GM10266 (cell line): Measurements from ENCODE around the gene MAP2K5.

ENCODE experiments used
- DNase-seq: peaks from one replicate; pipeline ENCODE4 v3.0.0; 2012; ENCODE audit errors: extremely low spot score
- TF ChIP-seq, protein P1 (sequence below): IDR thresholded peaks from 2 replicates; pipeline ENCODE4 v1.5.1; 2012; ENCODE audit warnings: mild to moderate bottlenecking, low read depth; ENCODE audit not compliant: control insufficient read depth, insufficient read depth; ENCODE audit errors: missing control alignments

The MAP2K5 gene

DNA sequence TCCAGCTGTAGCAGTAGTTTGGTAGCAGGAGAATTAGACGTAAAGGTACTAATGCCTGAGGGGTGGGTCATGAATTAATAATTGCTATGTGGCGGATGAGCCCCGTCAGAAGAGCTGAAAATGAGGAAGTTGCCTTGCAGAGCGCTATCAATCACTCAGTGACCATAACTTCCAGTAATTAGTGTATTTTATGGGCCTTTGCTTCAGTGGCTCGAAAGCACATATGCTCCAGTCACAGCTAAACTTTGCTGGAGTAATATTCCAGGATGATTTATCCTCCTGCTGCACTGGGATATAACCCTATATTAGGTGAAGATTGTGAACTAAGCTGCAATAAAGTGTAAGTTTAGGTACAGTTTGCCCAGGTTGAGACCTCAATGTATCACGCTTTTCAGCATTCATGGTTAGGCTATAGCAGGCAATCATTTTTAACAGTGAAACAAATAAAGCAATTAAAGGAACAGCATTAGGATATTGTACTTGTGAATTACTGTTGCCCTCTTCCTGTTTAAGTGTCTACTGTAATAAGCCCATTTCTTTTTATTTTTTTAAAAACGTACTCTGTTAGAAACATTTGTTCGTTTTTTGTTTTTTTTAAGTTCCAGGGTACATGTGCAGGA is 178.2 kb downstream of the MAP2K5 start:
- TF ChIP-seq, protein P1, sequence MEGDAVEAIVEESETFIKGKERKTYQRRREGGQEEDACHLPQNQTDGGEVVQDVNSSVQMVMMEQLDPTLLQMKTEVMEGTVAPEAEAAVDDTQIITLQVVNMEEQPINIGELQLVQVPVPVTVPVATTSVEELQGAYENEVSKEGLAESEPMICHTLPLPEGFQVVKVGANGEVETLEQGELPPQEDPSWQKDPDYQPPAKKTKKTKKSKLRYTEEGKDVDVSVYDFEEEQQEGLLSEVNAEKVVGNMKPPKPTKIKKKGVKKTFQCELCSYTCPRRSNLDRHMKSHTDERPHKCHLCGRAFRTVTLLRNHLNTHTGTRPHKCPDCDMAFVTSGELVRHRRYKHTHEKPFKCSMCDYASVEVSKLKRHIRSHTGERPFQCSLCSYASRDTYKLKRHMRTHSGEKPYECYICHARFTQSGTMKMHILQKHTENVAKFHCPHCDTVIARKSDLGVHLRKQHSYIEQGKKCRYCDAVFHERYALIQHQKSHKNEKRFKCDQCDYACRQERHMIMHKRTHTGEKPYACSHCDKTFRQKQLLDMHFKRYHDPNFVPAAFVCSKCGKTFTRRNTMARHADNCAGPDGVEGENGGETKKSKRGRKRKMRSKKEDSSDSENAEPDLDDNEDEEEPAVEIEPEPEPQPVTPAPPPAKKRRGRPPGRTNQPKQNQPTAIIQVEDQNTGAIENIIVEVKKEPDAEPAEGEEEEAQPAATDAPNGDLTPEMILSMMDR, result no peak
- no peak for DNase-seq

DNA sequence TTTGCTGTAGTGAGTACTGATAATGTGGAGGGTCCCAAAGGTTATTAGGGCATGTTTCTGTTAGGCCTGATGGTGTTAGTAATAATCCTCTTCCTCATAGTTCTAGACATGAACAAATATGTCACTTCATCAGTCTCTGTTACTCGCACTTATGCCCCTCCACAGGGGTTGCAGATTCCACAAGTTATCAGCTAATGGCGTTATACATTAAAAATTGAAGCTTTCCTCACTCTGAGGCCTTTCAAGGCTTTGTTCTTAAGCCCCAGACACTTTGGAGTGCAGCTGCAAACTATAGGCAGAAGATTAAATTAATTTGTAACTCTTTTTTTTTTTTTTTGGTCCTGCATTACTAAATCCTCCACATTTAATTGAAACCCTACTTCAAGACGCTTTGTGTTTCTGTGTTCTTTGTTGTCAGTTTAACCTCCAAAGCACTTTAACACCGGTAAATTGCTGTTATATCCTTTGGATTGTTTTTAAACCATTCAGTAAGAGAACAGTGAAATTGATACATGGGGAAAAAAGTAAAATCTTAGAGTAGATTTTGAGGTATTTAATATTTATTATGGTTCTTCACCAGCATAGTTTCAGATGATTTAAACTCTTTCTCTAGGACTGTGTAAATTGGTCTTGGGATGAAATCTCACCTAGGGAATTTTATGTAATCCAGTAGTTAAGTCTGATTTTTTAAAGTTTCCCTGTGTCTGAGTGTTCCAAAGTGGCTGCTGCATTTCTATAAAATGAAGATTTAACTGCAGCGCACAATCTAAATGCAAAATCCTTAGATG is 179.7 kb downstream of the MAP2K5 start:
- TF ChIP-seq, protein P1, result no peak

DNA sequence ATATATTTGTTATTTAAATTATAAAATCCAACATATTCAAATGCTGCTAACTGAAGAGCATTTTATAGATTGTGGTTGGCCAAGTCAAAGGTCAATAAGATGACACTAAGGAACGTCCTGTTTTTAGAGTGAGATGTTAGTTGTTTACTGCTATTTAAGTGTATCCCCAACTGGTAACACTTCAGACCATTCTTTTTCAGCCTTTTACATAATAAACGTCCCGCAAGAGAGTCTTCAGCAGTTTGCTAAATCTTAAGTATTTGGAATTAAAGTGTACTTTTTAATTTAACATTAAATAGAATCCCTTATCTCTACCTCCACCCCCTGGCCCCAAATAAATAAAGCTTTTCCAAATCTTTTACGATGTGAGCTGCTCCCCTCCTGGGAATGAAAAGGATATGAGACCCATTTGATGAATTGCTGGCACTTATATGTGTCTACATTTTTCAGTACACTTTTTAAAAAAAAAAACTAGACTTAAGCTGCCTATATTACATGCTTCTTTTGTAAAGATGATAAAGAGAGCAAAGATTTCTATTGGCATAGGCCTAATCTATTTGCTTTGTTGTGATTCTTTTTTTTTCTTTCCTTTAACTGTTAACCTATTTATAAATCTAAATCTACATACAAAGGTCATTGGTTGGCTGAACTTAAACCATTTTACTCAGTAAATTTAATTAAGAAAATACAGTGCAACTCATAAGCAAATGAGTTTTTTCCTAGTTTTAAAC is 181.0 kb downstream of the MAP2K5 start:
- DNase-seq, result no peak
- TF ChIP-seq, protein P1, result no peak

More for the DNA sequence above, 179.7 kb downstream of the MAP2K5 start:
- no peak for DNase-seq

DNA sequence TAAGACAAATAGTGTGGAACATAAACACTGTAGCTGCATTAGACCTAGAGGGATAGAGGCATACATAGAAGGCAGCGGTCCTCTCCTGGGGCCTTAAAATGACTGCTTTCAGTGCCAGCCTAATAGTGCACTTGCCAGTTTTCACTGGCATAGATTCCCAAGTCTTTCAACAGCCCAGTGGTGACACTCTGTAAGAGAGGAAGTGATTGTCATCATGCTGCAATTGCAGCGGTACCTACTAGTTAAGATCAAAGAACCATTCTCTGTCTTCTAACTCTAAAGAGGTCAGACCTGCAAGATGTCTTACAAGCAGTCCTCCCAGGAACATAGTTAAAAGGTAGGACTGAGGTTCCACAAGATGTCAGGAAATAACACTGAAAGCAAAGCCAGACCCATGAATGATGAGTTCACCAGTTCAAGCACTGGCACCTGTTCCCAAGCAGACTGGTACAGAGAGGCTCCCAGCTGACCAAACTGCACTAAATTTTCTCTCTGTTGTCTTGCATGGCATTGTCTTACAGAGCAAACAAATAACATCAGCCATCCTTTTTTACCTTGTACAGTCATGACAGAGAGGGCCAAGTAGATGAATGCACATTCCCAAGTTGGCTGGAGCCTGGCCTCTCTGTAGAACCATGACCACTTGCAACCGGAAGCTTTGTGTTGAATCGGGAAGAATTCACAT is 182.3 kb downstream of the MAP2K5 start:
- TF ChIP-seq, protein P1, result no peak
- DNase-seq, result no peak

DNA sequence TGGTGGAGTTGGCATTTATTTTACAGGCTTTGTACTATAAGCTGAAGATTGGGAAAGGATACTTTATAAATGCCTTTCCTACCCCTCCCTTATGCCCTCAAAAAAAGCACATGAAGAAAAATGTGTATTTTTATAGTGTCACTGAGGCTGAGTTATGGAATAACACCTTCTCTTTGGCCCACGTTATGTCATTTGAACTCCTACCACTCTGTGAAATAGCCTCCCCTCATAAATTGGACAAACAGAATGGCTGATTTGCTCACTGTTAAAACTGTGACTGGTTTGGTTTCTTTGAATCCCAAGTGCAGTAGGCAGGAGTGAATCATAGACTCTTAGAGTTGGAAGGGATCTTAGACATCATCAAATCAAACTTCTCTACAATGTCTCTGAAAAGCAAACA is 187.6 kb downstream of the MAP2K5 start:
- TF ChIP-seq, protein P1, result no peak
- no peak for DNase-seq

DNA sequence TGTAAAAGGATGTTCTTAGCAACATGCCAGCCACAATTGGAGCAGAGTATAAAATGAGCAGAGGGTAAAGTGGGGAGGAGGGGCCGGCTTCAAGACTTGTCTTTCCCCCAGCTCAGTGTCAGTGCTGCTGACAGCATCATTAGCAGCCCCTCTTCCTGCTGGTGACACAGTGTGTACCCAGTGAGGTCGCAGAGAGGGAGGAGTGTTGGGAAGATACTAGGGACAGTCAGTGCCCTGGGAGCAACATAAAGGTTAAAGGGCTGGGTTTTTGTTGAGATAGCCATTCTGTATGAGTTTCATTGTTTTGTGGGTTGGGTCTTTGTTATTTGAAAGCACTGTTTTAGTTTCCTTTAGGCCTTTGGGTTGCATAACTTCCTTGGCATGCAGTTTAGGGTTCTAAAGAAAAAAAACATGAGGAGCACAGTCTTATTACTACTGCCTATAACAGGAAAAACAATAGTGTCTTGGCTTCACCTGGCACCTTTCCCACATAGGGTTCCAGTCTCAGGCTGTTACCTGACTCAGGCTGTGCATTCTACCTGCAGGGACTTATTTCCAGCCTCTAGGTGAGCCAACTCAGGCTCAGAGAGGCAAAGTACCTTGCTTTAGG is 188.7 kb downstream of the MAP2K5 start:
- DNase-seq, result no peak
- TF ChIP-seq, protein P1, result no peak
